GM18508 (cell line): ENCODE measurements around the gene CDCA3.

Experiments used
- ATAC-seq: cut with Tn5 transposase; IDR thresholded peaks from one replicate; pipeline ENCODE4 v1.9.1; 2021; ENCODE audit warnings: moderate number of reproducible peaks; ENCODE audit not compliant: insufficient read depth, unreplicated experiment

Gene CDCA3

DNA sequence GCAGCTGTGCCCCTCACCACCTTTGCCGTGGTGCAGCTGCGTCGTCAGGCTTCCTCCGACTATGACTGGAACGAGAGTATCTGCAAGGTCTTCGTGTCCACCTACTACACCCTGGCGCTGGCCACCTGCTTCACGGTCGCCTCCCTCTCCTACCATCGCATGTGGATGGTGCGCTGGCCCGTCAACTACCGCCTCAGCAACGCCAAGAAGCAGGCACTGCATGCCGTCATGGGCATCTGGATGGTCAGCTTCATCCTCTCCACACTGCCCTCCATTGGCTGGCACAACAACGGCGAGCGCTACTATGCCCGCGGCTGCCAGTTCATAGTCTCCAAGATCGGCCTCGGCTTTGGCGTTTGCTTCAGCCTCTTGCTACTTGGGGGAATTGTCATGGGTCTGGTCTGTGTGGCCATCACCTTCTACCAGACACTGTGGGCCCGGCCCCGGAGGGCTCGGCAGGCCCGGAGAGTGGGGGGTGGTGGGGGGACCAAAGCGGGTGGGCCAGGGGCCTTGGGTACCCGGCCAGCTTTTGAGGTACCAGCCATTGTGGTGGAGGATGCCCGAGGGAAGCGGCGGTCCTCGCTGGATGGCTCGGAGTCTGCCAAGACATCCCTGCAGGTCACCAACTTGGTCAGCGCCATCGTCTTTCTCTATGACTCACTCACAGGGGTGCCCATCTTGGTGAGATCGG lies 26.9 kb downstream of the CDCA3 start:
- no peak for ATAC-seq

DNA sequence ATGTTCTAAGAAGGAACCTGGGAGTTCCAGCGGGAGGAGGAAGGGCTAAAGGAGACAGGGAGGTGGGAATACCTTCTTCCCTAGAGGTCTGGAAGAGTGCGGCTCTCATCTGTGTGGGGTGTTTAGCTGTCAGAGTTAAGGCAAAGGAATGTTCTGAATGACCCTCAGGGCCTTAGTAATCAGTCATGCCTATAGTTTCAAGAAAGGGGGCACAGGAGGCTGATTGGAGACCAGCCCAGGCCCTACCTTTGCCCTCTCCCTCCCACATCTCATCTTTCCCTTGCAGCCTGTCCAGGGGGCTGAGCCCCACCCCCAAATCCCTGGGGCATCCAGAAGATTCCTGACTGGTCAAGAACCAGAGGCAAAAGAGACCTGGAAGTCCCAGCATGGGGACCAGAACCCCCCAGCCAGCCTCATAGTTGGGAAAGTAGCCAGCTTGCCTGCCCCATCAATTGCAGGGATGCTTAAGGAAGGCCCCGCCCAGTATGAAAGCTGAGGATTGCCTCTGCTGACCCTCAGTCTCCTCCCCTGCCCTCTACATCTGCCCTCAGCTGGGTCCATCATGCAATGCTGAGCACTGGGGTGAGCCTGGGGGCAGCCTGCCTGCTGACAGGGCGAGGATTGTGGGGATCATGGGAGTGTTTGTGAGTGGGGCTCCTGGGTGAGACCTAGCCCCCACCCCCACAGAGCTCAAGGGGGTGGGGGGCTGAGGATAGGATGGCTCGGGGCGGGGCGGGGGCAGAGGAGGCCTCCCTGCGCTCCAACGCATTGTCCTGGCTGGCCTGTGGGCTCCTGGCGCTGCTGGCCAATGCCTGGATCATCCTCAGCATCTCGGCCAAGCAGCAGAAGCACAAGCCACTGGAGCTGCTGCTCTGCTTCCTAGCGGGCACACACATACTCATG lies 27.7 kb downstream of the CDCA3 start:
- ATAC-seq, result no peak

DNA sequence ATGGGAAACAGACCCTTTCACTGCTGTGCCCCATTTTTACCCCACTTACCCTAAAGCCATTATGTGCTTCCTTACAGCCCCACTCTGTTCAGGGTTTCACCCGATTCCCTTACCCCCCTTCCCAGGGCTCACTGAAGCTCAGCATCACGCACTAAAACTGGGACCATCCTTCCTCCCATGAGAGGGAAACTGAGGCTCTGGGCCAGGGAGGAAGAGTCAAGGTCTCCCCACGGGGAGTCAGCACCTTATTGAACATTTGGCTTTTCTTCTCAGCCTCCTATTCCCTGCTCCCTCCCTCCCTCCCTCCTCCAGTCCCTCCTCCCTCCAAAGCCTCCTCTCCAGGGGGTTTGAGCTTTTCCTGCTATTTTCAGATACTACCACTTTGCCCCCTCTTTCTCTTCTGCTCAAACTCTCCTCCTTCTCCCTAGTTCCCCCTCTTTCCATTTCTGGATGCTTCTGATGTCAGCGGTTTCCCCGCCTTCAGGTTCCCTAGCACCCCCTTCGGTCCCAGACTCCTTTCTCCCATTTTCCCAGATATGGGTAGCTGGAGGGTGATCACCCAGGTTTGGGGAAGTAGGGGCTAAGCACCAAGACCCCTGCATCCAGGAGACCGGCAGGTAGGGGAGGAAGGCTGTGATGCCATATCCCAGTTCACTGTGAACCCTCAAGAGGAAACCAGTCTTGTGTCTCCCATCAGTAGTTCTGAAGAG lies 28.5 kb downstream of the CDCA3 start:
- ATAC-seq, result no peak

DNA sequence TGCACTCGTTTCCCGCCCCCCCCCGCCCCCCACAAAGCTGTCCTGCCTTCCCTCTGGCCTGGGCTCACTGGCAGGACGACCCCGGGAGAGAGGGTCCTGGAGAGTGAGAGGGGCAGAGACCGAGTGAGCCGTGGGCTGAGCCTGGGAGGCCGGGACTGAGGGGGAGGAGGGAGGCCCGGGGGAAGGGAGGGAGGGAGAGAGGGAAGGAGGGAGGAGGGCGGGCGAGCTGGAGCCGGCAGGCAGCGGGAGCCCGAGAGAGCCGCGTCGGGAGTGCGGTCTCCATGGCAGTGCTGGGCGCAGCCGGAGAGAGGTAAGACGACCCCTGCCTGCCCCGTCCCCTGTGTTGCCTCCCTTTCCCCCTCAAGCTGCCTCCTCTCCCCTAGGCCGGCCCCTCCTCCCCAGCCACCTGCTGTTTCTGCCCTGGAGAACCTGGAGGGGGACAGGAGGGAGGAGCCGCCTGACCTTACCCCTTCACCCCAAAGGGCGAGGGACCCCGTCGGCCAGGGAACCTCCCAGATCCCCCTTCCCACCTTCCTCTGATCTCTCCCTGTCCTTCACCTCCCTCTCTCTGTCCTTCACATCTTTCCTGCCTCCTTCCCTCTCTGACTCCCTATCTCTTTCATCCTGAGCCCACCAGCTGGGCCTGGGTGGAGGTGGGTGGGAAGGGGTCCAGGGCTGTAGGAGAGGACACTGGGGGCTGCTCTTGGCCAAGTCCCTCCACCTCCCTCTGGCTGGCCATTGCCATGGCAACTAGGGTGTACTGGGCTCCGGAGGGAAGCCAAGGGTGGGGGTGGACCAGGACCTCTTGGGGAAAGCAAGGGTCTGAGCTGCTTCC lies 29.3 kb downstream of the CDCA3 start, which contains the start of gene GPR162:
Gene GPR162, plus strand, starts transcription at position 231 of the 835 bp plus-strand sequence. CDS start 2,078 bp downstream, outside the sequence.
- ATAC-seq, result no peak

DNA sequence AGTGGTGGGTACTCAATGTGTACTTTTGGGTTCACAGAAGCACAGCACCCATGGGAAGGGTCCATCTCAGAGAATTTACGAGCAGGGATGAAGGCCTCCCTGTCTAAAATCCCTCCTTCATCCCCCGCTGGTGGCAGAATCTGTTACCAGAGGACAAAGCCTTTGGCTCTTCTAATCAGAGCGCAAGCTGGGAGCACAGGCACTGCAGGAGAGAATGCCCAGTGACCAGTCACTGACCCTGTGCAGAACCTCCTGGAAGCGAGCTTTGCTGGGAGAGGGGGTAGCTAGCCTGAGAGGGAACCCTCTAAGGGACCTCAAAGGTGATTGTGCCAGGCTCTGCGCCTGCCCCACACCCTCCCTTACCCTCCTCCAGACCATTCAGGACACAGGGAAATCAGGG lies 30.9 kb downstream of the CDCA3 start:
- ATAC-seq, result no peak

DNA sequence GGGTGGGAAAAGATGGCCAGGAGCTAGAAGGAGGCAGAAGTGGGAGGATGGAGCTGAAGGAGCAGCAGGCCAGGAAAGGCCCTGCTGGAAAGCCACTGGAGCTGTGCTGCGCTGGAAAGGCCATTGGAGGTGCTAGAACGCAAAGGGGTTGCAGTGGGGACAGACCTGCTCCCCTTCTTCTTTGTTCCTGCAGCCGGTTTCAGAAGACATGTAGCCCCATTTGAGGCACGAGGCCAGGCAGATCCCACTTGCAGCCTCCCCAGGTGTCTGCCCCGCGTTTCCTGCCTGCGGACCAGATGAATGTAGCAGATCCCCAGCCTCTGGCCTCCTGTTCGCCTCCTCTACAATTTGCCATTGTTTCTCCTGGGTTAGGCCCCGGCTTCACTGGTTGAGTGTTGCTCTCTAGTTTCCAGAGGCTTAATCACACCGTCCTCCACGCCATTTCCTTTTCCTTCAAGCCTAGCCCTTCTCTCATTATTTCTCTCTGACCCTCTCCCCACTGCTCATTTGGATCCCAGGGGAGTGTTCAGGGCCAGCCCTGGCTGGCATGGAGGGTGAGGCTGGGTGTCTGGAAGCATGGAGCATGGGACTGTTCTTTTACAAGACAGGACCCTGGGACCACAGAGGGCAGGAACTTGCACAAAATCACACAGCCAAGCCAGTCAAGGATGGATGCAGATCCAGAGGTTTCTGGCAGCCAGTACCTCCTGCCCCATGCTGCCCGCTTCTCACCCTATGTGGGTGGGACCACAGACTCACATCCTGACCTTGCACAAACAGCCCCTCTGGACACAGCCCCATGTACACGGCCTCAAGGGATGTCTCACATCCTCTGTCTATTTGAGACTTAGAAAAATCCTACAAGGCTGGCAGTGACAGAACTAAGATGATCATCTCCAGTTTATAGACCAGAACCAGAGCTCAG lies 31.7 kb downstream of the CDCA3 start:
- no peak for ATAC-seq

DNA sequence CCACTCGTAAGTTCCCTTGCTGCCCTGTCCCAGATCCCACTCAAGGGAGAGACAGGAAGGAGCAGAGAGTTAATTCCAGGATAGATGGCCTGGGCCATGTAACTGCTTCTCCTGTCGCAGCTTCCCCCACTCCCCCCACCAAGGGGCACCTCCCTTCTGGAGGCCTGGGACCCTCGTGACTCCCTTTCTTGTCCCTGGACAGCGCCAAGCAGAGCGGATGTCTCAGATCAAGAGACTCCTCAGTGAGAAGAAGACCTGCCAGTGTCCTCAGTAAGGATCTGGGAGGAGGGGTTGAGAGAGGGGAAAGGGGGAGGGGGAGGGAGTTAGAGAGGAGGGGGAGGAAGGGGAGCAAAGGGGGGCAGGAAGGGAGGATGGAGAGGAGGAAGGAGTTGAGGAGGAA lies 32.4 kb downstream of the CDCA3 start:
- ATAC-seq, result no peak

DNA sequence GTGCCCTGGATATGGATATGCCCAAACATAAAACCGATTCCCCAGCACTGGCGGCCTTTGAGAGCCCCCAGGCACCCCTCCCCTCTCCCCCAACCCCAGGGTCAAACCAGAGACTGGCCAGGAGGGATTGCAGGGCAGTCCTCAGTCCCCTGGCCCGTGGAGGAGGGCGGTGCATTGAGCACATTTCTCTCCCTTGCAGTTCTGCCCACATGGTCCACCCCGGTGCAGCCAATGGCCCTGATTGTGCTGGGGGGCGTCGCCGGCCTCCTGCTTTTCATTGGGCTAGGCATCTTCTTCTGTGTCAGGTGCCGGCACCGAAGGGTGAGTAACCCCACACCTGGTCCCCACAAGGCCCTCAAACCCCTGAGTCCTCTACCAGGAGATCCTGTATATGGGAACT lies 32.9 kb downstream of the CDCA3 start:
- ATAC-seq, result no peak

DNA sequence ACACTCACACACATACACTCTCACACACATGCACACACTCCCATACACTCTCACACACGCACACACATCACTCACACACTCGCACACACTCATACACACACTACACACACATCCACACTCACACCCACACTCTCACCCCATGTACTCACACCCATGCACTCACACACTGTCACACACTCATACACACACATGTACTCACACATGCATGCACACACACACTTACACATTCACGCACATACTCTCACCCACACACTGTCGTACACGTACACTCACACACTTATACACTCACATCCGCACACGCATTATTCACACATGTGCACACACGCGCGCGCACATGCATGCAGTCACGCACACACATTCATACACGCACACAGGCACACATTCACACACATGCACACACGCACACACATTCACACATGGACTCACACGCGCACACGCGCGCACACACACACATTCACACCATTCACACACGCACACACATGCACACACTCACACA lies 33.4 kb downstream of the CDCA3 start:
- no peak for ATAC-seq

DNA sequence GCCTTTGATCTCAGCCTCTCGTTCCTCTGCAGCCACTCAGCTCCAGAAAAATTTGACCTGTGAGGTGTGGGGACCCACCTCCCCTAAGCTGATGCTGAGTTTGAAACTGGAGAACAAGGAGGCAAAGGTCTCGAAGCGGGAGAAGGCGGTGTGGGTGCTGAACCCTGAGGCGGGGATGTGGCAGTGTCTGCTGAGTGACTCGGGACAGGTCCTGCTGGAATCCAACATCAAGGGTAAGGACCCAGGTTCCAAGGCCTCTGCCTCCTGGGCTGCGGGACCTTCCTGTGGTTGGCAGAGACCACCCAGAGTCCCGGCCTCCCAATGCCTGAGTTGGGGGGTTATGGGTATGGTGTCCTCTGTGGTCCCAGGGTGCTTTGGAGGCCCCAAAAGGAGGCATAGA lies 34.0 kb downstream of the CDCA3 start:
- ATAC-seq, result no peak

DNA sequence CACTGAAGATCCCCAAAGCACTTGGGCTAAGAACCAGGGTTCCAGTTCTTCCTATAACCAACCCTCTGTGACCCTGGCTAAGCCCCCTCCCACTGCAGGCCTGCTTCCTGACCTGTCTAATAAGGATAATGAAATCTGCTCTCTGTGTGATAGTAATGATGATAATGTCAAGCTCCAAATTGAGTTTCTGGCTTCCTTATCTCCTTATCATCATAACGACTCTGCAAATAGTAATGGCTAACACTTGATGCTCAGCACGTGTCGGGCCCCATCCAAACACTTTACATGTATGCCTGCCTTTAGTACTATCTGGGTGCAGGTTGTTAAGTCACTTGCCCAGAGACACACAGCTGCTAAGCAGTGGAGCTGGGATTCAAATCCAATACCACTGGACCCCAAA lies 34.5 kb downstream of the CDCA3 start:
- ATAC-seq, result no peak

DNA sequence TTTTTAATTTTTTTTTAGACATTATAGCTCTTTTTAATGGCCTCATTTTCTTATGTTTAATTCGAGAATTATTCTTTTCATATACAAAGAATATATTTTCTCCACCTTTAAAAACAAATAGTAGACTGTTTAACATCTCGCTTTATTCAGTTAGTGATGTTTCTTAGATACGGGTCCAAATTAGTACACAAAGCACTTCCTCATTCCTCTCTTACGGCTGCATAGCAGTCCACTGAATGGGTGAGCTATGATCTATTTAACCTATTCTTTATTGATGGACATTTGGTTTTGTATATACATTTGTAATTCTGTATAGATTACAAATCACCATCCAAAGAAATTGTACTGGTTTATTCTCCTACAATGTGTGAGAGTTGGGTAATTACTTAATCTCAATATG lies 37.7 kb downstream of the CDCA3 start:
- no peak for ATAC-seq

DNA sequence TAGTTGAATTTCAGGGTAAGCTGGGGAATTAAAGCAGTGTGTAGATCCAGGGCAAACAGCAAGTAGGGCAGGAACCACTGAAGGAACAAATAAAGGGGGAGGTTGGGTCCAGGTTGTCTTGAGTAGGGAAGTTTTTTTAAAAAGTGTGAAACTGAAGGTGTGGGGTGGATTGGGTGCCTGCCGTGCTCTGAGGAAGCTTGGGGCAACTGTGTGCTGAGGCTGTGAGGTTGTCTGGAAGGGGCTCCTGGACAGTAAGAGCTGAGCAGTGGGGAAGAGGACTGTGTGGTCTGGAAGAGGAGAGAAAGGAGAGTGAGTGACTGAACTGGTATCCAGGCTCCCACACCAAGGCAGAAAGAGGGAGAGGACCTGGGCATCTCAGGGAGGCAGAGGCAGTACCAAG lies 40.3 kb downstream of the CDCA3 start:
- ATAC-seq, result no peak

DNA sequence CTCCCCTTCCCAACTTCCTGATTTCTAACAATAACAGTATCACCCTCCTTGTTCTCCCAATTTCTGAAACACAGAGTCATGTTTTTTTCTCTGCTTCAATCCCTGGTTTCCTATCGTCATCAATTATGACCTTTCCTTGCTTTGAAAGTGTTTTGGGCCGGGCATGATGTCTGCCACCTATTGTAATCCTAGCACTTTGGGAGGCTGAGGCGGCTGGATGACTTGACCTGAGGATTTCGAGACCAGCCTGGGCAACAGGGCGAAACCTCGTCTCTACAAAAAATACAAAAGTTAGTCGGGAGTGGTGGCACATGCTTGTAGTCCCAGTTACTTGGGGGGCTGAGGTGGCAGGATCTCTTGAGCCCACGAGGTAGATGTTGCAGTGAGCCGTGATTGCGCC lies 42.0 kb downstream of the CDCA3 start:
- no peak for ATAC-seq

DNA sequence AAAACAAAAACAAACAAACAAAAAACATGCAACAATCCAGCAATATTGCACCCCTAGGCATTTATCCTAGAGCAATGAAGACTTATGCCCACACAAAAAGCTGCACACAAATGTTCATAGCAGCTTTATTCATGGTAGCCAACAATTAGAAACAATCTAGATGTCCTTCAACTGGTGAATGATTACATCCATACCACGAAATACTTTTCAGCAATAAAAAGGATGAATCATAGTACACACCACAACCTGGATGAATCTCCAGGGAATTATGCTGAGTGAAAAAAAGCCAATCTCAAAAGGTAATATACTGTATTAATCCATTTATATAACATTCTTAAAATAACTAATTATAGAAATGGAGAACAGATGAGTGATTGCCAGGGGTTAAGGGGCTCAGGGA lies 43.9 kb downstream of the CDCA3 start:
- ATAC-seq, result no peak

DNA sequence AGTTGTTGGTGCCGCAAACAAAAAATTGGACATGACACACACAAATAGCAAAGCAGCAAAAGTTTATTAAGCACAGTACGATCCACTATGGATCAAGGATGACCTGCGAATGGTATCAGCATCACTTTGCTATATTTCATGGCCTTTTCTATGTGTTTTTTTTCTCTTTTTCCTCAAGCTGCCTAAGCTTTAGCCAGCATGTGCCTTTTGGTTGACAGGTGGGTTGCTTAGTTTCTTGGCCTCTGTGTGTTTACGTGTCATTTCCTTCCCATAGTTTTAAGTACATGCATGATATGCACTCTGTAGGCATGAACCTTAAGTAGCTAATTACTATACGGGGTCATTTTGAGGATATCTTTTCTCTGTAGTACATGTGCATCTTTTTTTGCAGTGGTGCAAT lies 51.9 kb downstream of the CDCA3 start:
- ATAC-seq, result no peak
